Astrocyte of the cerebellum (primary cell): ENCODE results near the gene PCF11.

ENCODE experiments used
- DNase-seq: peaks from one replicate; pipeline ENCODE4 v3.0.0-alpha.2; 2011; ENCODE audit warnings: low read depth
- H3K4me3 ChIP-seq: 2 replicates; pipeline ENCODE4 v1.5.1; 2011; ENCODE audit warnings: mild to moderate bottlenecking, low read depth, low read length, moderate library complexity
- CTCF ChIP-seq: IDR thresholded peaks from 2 replicates; pipeline ENCODE4 v1.5.1; 2012; ENCODE audit warnings: low read length, low read depth, moderate library complexity, mild to moderate bottlenecking; ENCODE audit errors: missing control alignments
- in situ Hi-C: cut with HindIII; loops from 2 replicates; pipeline ENCODE4 v1.10.0; 2017; ENCODE audit warnings: low sequenced_read_pairs

PCF11 gene

GRCh38 chr11:83235825-83236224 is 78.9 kb downstream of the PCF11 start:
- in situ Hi-C loops: no loop called here
- no peak for TF ChIP-seq CTCF
- H3K4me3 ChIP-seq: no peak overlapping the region
- DNase-seq: no peak
